Measurements from ENCODE around the gene MB21D2.

Gene MB21D2

DNA sequence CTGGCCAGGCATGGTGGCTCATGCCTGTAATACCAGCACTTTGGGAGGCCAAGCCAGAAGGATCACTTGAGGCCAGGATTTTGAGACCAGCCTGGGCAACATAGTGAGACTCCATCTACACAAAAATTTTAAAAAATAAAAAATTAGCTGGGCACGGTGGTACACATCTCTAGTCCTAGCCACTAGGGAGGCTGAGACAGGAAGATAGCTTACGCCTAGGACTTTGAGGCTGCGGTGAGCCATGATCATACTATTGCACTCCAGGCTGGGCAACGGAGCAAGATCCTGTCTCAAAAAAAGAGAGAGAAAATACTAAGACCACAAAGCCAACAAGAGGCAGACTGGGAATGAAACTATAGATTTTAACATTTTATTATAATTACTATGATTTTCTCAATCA lies 4.1 kb downstream of the MB21D2 start:
- ChIA-PET CTCF (interaction anchor here (1.3 to 8.1 kb wide), 7 partner anchors 11 to 127 kb away, joined by 3 to 95 read pairs (median 9); no protein-coding TSS in a partner anchor), POLR2A (interaction anchor here (1.0 kb wide), 1 partner anchor 21 kb away, joined by 5 read pairs; no protein-coding TSS in a partner anchor)
- TF ChIP-seq, protein P1, sequence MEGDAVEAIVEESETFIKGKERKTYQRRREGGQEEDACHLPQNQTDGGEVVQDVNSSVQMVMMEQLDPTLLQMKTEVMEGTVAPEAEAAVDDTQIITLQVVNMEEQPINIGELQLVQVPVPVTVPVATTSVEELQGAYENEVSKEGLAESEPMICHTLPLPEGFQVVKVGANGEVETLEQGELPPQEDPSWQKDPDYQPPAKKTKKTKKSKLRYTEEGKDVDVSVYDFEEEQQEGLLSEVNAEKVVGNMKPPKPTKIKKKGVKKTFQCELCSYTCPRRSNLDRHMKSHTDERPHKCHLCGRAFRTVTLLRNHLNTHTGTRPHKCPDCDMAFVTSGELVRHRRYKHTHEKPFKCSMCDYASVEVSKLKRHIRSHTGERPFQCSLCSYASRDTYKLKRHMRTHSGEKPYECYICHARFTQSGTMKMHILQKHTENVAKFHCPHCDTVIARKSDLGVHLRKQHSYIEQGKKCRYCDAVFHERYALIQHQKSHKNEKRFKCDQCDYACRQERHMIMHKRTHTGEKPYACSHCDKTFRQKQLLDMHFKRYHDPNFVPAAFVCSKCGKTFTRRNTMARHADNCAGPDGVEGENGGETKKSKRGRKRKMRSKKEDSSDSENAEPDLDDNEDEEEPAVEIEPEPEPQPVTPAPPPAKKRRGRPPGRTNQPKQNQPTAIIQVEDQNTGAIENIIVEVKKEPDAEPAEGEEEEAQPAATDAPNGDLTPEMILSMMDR (IDR thresholded peaks at IDR 0.05; ENCODE audit: control extremely low read depth, extremely low read depth, low read depth, missing control alignments) = no peak
- DNase-seq (ENCODE audit: extremely low spot score) = no peak

DNA sequence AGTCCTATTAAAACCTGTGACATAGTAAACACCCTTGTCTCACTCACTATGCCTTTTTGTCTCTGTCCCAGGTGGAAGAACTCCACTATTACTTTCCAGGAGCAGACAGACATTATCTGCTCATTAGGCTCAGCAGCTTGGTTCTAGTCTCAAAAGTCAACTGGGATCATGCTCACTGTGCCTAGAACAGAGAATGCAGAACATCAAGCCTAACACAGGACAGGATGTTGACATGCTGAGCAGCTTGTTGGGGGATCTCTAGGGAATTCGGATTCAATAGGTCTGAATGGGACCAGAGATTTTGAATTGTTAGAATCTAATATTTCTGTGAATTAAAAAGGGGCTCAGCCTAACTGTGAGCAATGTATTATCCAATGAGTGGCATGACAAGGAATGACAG lies 6.4 kb downstream of the MB21D2 start:
- ChIA-PET CTCF (interaction anchor here (1.3 to 1.7 kb wide), 5 partner anchors 9 to 94 kb away, joined by 3 to 5 read pairs (median 4); no protein-coding TSS in a partner anchor), POLR2A (no interaction called here)
- TF ChIP-seq, protein P1 (IDR thresholded peaks at IDR 0.05; ENCODE audit: control extremely low read depth, extremely low read depth, low read depth, missing control alignments) = no peak
- DNase-seq (ENCODE audit: extremely low spot score) = no peak

DNA sequence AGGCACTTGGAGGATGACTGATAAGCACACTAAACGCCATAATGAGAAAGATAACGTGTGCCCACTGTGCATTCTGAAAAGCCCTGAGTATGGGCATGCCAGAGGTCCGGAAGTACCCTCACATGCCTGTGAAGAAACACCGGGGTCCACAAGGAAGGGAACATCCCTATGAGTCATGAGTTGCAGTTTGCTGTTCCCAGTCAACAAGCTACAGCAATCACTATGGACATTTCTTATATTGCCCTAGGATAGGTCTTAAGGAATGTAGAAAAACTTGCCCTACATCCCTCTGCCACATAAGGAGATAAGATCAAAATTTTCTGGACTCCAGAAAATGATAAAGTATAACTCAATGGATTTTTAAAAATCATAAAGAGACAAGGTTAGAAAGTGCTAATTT lies 9.9 kb downstream of the MB21D2 start:
- ChIA-PET CTCF (interaction anchor here (0.6 to 2.0 kb wide), 8 partner anchors 8 to 91 kb away, joined by 3 to 11 read pairs (median 3); partner anchors contain the start of gene MB21D2), POLR2A (no interaction called here)
- TF ChIP-seq, protein P1 (IDR thresholded peaks at IDR 0.05; ENCODE audit: control extremely low read depth, extremely low read depth, low read depth, missing control alignments) = no peak
- no peak for DNase-seq (ENCODE audit: extremely low spot score)

DNA sequence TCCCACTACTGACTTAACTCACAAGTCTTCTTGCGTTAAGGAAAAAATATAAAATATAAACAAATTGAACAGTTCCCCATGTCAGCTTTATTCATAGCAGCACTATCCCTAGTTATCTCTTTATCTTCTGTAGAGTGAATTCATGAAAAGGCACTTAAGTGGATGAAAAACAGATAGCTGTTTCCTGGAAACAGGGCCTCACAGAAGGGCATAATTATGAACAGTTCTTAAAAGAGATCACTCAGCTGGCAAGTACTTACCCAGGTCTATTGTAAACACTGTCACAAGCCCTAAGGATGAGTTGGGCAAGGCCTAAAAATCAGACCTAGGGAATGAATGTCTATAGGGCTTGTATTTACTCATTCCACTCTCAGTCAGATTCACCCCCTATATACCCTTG lies 10.7 kb downstream of the MB21D2 start:
- ChIA-PET CTCF (interaction anchor here (1.0 to 2.0 kb wide), 4 partner anchors 8 to 12 kb away, joined by 3 to 11 read pairs (median 4); no protein-coding TSS in a partner anchor), POLR2A (no interaction called here)
- DNase-seq (ENCODE audit: extremely low spot score) = no peak
- TF ChIP-seq, protein P1 (IDR thresholded peaks at IDR 0.05; ENCODE audit: control extremely low read depth, extremely low read depth, low read depth, missing control alignments) = no peak

DNA sequence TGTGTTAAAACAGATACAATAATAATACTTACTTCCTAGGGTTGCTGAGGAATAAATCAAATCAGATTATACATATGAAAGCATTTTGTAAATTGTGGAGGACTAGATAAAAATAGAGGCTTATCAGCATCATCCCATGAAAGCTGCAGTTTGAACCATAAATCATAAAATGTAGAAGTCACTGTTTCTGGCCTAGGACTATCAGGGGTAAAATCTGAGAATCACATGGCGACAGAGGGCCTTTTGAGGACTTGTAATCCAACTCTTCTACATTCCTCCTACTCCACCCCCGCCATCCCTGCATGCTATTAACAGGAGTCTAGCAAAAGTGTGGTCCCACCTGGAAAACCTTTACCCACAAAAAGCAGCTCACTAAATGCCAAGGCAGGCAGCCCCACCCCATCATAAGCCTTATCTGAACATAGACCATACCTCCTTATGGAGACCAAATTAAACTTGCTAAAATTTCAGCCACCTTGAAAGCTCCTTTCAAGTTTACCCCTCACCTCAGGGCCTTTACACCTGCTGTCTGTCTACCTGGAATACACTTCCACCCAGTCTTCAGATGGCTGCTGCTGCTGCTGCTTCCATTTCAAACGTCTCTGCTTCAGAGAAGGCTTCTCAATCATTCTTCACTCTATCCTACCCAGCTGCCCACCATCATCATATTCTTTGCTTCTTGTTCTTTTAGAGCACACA lies 11.5 kb downstream of the MB21D2 start:
- no peak for DNase-seq (ENCODE audit: extremely low spot score)
- POLR2A ChIA-PET = no interaction called here
- CTCF ChIA-PET = interaction anchor here (0.9 to 2.0 kb wide), 4 partner anchors 10 to 103 kb away, joined by 3 to 11 read pairs (median 3); no protein-coding TSS in a partner anchor
- TF ChIP-seq, protein P1 (IDR thresholded peaks at IDR 0.05; ENCODE audit: control extremely low read depth, extremely low read depth, low read depth, missing control alignments) = no peak

DNA sequence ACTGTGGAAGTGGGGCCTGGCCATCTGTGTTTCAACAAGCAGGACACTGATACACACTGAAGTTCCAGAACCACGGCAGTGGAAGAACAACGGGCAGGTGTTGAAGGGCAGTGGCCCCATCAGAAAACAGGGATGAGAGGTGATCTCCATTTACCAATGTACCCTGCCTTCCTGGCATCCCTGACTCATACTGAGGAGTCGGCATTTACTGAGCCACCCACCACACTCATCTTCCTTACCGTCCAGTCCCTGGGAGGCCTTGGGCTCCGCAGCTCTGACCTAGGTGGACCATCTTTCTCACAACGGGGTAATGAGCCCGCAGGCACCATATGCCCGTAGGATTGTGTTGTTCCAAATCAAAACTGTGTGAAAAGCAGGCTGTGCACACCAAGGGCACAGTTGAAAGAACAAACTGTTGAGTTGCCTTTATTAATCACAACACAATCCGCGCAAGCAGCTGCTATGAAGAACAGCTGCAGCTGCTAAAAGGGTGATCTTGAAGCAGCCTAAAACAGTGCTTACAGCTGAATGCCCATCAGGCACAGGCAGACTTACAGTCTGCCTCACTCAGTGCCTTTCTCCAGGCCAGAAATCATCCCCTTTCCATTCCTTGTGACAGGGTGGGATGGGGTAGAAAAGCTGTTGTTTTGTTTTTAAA lies 12.9 kb downstream of the MB21D2 start:
- no peak for DNase-seq (ENCODE audit: extremely low spot score)
- ChIA-PET POLR2A (interaction anchor here (0.7 to 1.4 kb wide), 2 partner anchors 10 to 12 kb away, joined by 6 to 9 read pairs; no protein-coding TSS in a partner anchor), CTCF (interaction anchor here (0.8 to 1.7 kb wide), 3 partner anchors 10 to 13 kb away, joined by 3 to 5 read pairs (median 5); partner anchors contain the start of gene MB21D2)
- TF ChIP-seq, protein P1 (IDR thresholded peaks at IDR 0.05; ENCODE audit: control extremely low read depth, extremely low read depth, low read depth, missing control alignments) = no peak
